Liver (tissue), 3 donors: ENCODE results near the gene TMEM109.

Experiments
- ATF3 ChIP-seq: IDR thresholded peaks from 2 replicates; pipeline ENCODE4 v1.6.1; 2016; ENCODE audit warnings: antibody characterized with exemption
- CTCF ChIP-seq: fragments of 150-350 bp; IDR thresholded peaks from 2 replicates; pipeline ENCODE4 v1.5.1; 2017; ENCODE audit warnings: improper control_type of control experiment, low read depth, low read length; ENCODE audit not compliant: missing input control
- EGR1 ChIP-seq, 2 donors: IDR thresholded peaks; 2 replicates each; pipeline ENCODE4 v1.6.1; 2016 to 2018; ENCODE audit warnings: antibody characterized with exemption in 2 of 2, low read depth in 2 of 2
- FOXA1 ChIP-seq: IDR thresholded peaks from 2 replicates; pipeline ENCODE4 v1.6.1; 2016; ENCODE audit warnings: antibody characterized with exemption
- GABPA ChIP-seq, 2 donors: IDR thresholded peaks in 1 of 2; conservative IDR thresholded peaks in 1 of 2; 2 replicates each; pipeline ENCODE4 v1.6.1; 2016; ENCODE audit warnings: antibody characterized with exemption in 2 of 2, mild to moderate bottlenecking in 1 of 2, moderate library complexity in 1 of 2
- HNF4A ChIP-seq, 2 donors: conservative IDR thresholded peaks; 2 replicates each; pipeline ENCODE4 v1.6.1; 2016; ENCODE audit warnings: antibody characterized with exemption in 2 of 2, mild to moderate bottlenecking in 2 of 2
- MAX ChIP-seq: IDR thresholded peaks from 2 replicates; pipeline ENCODE4 v1.6.1; 2016; ENCODE audit warnings: antibody characterized with exemption
- RAD21 ChIP-seq, 2 donors: IDR thresholded peaks; 2 replicates each; pipeline ENCODE4 v1.6.1; 2016; ENCODE audit warnings: antibody characterized with exemption in 2 of 2, mild to moderate bottlenecking in 2 of 2
- REST ChIP-seq: IDR thresholded peaks from 2 replicates; pipeline ENCODE4 v1.6.1; 2016; ENCODE audit warnings: antibody characterized with exemption, mild to moderate bottlenecking
- RXRA ChIP-seq, 2 donors: IDR thresholded peaks; 2 replicates each; pipeline ENCODE4 v1.6.1; 2017 to 2018; ENCODE audit warnings: antibody characterized with exemption in 2 of 2, mild to moderate bottlenecking in 1 of 2
- SP1 ChIP-seq: IDR thresholded peaks from 2 replicates; pipeline ENCODE4 v1.6.1; 2018; ENCODE audit warnings: antibody characterized with exemption, mild to moderate bottlenecking
- TAF1 ChIP-seq: conservative IDR thresholded peaks from 2 replicates; pipeline ENCODE4 v1.6.1; 2016; ENCODE audit warnings: antibody characterized with exemption, mild to moderate bottlenecking
- YY1 ChIP-seq: IDR thresholded peaks from 2 replicates; pipeline ENCODE4 v1.6.1; 2016; ENCODE audit warnings: antibody characterized with exemption, mild to moderate bottlenecking
- donor health status: healthy.
- donor health status: healthy.

- TF ChIP-seq CTCF (no peak), EGR1 (IDR thresholded peaks at IDR 0.05; ENCODE audit: low read depth in 2 of 2) (no peak), RAD21 (IDR thresholded peaks at IDR 0.05) (no peak), SP1 (no peak), MAX (no peak), GABPA (IDR thresholded peaks at IDR 0.05 in 1 of 2, conservative IDR thresholded peaks at IDR 0.05 in 1 of 2) (no peak), YY1 (no peak), FOXA1 (no peak), REST (no peak), TAF1 (no peak), ATF3 (no peak), HNF4A (conservative IDR thresholded peaks at IDR 0.05) (no peak), RXRA (IDR thresholded peaks at IDR 0.05) (no peak)
Observed at GRCh38 chr11:60931917-60932316, 18.0 kb downstream of the TMEM109 start.
